COLO829 (cell line): ENCODE measurements around the gene LMBRD1.
"Not testable (repeated sequence)": the region's sequence is repeated elsewhere in the genome, so short reads cannot be mapped to it uniquely, and the experiment has no call there.

Experiments
- DNase-seq: peaks from one replicate; pipeline ENCODE4 v3.0.0; 2012; ENCODE audit warnings: low spot score

LMBRD1 gene

DNA sequence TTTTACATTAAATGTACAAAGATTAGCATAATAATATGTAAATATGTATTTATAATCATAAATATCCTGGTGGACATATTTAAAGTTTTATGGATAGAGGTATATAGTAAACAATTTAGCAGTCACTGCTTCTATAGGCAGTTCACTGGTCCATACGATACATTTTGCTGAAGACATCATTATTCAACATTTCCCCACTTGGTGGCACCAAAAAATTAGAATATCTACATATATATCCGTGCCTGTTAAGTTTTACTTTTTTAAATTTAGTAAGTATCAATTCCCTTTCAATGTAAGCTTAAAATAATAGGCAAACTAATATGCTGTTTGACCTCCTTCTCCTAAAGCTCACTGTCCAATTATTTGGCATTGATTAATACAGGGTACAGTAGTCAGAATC, 64.2 kb downstream of the LMBRD1 start:
- peak; percentile 7 for DNase-seq

DNA sequence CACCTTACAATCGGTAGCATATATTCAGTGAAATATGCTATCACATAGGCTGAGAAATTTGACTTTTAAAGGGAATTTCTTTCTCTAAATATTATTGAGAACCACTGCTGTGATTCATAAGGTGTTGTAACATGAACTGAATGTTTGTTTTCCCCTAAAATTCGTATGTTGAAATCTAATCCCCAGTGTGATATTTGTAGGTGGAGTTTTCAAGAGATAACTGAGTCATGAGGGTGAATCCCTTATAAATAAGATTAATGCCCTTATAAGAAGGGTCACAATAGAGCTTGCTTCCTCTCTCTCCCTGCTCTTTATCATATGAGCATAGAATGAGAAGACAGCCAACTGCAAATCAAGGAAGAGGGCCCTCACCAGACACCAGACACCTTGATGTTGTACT, 64.8 kb downstream of the LMBRD1 start:
- no peak for DNase-seq

DNA sequence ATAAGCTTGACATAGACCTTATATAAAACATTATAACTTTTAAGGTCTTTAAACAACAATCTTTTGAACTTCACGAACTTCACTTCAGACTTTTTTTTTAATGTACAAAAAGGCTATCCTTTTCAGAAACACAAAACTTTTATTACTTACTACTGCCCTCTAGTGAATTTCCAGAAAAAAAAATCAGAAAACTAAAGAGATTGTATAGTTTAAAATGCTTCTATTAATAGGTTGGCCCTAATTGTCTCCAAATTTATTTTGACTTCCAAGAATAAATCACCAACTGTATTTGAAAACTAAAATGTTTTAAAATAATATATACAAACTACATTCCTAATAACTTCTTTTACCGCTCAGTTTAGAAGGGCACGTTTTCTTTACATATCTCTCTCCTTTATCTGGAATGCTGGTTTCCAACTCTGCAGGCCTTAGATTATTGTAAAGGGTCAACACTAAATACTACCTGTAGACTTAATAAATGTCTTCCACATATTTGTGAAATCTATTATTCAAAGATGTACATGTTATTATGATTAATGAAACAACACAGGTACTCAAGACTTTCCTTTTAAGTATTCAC, 66.8 kb downstream of the LMBRD1 start:
- peak; percentile 10 for DNase-seq

DNA sequence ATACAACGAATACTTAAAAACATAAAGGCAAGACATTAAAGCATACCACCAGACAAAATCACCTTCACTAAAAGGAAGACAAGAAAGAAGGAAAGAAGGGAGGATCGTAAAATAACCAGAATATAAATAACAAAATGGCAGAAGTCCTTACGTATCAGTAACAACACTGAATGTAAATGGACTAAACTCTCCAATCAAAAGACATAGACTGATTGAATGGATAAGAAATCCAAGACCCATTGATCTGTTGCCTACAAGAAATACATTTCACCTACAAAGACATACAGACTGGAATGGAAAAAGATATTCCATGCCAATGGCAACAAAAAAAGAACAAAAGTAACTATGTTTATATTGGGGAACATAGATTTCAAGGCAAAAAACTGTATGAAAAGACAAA, 74.1 kb downstream of the LMBRD1 start:
- no peak for DNase-seq

DNA sequence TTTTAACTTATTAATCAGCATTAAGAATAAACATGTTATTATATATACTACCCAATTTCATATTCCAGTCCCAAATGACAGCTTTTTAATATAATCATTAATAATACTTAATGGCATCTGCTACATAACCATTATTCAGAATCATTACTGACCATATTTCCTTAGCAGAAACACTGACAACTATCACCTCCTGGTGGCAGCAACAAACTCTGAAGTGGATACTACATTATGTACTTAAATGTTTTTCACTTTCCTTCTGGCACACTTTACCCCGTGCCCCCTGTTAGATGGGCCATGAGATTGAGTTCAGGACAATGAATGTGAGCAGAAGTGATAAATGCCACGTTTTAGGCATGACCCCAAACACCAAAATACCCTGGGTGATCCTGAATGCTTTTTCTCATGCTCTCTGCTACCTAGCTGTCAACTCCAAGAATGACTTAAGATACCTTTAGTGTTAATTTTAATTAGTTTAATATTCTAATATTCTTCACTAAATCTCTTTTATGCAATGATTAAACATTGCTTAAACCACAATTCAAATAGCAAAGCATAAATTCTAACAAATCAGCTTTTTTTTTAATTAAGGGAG, 77.1 kb downstream of the LMBRD1 start:
- peak; percentile 16 for DNase-seq

DNA sequence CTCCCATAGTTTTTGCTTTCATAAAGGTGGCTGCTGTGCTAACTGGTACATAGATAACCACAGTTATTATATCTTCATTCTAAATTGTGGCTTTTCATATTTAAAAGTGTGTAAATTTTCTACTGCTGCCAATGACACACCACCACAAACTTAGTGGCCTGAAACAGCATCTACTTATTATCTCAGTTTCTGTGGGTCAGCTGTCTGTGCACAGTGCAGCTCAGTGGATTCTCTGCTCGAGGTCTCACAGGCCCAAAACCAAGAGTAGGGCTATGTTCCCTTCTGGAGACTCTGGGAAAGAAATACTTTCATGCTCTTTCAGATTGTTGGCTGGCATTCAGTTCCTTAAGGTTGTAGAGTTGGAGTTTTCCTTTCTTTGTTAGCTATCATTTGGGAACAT, 90.1 kb downstream of the LMBRD1 start:
- no peak for DNase-seq

DNA sequence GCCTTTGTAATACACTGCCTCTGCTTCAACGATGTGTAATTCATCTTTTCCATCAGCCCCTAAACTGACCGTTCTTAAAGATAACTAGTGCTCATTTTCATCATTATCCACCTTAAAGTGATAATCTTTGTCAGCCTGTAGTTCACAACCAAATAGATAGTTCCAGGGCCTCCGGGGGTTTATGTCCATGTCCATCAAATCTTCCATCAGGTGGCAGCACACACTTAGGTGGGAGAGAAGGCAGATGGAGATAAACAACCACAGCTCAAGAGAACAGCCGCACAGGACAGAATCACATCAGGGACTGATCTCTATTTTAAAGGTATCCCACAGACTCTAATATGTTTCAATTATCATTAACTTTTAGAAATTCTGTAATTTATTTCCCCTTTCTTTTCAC, 90.9 kb downstream of the LMBRD1 start:
- no peak for DNase-seq

DNA sequence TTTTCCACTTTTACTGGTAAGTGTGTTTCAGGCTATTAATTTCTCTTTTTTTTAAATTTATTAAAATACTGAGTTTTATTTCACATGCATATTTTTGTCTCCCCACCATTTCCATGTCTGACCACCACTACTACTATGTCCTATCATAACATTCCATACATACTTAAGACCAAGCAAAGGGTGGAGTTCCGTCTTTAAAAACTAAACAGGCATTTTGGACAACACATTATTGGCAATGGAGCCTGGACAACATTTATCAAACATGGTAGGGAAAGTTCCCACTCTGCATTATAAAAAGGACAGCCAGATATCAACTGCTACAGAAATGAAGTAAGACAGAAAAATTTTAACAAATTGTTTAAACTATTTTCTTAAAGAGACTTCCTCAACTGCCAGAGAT, 91.9 kb downstream of the LMBRD1 start:
- DNase-seq: no peak

DNA sequence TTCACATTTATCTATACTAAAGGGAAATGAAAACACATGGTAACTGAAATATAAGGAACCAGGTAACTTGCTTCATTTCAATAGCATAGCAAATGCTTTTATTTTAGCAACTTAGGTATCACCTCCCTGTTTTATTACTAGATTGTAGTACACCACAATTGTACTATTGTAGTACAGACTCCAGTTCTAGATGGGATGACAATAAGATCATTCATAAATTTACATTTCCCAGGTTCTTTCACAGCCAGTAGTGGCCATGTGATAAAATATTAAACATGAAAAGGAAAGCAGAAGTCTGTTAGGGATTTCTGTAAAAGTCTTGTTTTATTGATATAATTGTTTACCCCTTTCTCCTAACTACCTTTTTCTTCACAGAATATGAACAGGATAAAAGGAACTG, 97.2 kb downstream of the LMBRD1 start:
- peak; percentile 4 for DNase-seq

DNA sequence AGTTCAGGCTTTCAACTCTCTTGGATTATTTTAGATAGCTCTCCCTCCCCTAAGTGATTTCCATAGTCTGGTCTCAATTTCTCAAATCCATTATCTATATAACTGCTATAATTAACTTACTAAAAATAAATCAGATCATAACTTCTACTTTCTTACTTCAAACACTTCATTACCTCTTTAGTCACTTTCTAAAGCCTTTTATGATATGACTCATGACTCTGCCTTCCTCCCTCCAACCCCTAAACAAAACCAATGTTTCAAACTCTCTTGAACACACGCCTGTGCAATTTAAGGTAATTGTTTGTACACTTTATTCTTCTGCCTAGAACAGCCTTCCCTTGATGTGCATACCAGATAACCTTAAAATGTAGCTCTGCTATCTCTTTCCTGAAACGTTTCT, 100.5 kb downstream of the LMBRD1 start:
- no peak for DNase-seq

DNA sequence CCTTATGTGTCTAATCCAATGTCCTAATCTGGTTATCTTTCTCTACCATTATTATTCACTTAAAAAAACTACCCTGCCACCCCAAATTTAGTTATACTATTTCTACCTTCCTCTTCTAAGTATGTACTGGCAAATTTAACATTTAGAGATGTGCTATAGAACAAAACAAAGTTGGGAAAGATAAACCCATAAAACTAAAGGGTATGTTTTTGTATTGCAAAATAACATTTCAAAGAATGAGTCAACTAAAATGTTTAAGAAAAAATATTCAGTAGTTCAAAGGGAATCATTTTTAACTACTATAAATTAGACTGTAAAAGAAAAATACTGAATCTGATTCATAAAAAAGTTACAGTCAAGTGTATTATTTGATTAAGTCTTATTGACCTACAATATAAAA, 103.0 kb downstream of the LMBRD1 start:
- DNase-seq: no peak

DNA sequence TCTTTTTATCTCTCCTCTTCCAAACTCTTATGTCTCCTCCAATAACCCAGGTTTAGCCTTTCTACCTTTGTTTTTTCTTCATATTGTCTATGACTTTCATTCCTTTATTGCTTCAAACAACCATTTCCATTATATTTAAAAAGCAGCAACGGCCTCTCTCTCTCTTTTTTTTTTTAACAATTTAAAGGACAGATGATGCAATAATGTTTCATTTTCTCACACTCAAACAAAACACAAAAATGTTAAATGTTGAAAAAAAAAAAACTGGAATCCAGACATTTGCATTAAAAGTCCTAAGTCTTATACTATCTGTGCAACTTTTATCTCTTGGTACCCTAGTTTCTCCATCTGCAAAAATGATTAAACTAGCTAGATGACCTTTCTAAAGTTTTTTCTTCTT, 105.8 kb downstream of the LMBRD1 start:
- DNase-seq: no peak

DNA sequence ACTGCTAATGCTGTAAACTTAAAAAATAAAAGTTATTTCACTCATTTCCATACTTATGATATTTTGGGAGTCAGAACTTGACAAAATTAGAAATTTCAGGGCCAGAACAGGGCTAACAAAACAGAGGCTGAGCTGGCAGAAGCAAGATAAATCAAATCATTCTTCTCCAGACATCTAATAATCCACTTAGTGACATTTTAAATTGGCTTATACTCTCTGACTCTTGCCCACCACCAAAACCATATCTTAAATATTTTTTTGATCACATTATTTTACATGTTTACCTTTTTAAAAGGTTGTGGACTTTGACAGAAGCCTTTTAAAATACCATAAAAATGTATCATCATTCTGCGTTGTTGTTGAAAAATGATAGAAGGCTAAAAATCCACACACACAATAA, 116.5 kb downstream of the LMBRD1 start:
- no peak for DNase-seq

DNA sequence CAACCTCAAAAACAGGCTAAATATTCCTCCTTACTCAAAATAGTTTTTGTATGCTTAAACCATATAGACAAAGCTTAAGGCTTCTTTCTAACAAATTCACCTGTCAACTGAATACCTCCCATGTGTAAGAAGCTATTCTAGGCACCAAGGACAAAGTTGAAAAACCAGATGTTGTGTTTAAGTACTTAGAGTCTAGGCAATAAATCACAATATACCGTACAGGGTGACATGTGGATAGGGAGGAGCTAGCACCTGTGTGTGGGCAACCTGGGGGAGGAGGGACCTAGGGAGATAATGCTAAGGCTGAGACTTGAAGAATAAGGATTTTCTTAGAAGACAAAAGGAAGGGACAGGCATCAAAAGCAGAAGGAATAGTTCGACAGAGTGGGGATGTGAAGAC, 123.5 kb downstream of the LMBRD1 start:
- DNase-seq: no peak

DNA sequence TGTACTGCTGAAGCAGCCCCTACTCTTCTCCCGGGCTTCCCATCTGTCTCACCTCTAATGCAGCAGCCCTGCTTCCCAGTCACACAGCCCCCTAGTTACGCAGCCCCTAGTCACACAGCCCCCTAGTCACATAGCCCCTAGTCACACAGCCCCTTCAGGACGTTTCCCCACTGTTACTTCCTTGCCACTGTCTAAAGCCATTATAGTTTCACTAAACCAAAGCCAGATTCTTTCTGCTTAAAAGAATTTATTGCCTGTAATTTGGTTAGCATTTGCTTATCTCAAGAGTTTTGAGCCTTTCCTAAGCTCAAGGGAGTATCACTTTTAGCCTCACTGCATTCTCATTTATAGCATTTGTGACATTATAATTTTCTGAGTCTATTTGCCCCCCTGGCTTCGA, 127.9 kb downstream of the LMBRD1 start:
- DNase-seq: no peak

DNA sequence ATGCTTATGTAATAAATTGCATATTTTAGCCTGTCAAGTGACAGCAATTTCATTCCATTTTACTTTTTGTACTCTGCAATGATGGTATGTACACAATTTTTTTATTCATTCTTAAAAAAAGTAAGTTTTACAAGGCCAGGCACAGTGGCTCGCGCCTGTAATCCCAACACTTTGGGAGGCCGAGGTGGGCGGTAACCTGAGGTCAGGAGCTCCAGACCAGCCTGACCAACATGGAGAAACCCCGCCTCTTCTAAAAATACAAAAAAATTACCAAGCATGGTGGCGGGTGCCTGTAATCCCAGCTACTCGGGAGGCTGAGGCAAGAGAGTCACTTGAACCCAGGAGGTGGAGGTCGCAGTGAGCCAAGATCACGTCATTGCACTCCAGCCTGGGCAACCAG, 130.0 kb downstream of the LMBRD1 start:
- DNase-seq: not testable (repeated sequence)

DNA sequence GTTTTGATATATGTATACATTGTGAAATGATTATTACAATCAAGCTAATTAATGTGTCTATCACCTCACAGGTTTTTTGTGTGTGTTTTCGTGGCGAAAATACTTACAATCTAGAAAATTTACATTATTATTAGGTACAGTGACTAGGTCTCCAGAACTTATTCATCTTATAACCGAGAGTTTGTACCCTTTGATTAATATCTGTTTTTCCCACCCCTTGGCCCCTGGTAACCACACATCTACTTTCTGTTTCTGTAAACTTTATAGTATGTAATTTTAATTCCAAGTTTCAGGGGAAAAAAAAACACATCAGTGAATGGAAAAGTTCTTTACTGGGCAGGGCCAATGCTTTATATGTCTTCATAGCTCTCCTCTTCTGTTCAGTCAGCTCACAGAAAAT, 131.4 kb downstream of the LMBRD1 start:
- no peak for DNase-seq

DNA sequence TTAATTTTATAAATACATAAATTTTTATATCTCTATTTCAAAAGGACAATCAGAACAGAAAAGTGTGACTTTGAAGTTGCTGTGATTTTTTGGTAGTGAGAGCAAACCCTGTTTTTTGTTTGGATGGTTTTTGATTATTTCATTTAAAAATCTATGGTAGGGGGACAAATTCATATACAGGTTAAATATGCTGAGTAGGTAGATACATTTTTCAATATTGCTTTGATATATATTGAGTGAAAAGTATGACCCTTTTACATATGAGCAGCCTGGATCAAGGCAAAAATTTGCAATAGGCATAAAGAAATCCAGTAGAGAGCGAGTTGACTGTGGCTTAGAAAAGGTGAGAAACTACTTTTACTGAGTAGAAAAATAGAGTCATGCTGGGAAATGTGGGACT, 132.3 kb downstream of the LMBRD1 start:
- DNase-seq: no peak

DNA sequence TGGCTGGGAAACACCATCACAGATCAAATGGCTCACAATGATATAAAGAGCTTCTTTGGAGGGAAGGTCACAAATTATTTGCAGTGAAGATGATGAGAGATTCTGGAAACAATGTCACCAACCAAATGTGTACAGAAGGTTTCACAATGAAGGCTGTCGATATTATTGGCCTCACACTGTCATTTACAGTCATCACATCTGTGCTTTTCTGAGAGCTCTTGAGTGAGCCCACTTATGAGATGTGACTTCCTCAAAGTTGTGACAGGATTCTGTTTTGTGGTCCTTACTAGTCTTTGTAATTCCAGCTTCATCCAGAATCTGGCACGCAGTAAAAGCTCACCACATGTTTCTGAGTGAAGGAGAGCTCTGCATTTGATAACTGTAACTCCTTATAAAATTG, 133.6 kb downstream of the LMBRD1 start:
- no peak for DNase-seq

DNA sequence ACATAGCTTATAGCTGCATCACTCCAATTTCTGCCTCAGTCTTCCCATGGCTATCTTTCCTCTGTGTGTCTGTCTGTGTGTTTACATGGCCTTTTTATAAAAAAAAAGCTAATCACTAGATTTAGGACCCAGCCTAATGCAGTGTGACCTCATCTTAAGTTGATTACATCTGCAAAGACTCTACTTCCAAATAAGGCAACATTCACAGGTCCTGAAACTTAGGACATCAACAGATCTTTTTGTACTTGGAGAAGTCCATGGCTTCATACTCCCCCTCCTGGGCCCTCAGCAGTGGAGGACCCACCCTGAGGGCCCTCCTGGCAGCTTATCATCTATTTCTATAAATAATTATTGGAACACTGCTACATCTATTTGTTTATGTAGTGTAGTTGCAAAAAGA, 146.1 kb downstream of the LMBRD1 start:
- DNase-seq: no peak

DNA sequence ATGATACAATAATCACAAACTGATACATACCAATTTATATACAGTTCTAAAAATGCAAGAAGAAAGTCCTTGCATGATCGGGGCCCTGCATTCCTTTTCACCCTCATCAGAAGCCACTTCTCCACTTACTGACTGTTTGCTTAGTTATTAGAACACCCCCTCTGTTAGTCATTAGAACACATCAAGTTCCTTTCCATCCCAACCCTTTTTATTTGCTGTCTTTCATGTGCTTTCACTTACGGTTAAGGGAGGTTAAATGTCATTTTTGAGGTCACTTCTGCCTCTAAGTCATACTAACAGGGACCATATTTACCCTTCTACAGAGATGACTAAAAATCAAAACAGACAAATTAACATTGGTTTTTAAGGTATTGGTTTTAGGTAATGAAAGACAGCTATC, 149.1 kb downstream of the LMBRD1 start:
- DNase-seq: no peak

DNA sequence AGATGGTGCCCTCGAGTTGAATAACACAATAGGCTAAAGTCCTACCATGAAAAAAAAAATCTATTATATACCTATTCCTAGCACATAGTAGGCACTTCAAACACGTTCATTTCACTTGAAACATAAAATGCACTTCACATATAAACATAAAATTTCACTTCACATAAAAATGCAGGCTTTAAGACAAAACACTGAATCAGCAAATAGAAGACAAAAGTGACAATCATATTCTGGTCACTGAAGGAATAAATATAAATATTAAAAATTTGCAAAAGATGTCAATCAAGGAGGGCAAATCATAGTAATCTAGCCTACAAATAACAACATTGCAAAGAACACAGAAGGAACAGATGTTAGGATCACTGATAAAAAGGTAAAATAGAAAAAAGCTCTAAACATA, 153.1 kb downstream of the LMBRD1 start:
- DNase-seq: no peak

DNA sequence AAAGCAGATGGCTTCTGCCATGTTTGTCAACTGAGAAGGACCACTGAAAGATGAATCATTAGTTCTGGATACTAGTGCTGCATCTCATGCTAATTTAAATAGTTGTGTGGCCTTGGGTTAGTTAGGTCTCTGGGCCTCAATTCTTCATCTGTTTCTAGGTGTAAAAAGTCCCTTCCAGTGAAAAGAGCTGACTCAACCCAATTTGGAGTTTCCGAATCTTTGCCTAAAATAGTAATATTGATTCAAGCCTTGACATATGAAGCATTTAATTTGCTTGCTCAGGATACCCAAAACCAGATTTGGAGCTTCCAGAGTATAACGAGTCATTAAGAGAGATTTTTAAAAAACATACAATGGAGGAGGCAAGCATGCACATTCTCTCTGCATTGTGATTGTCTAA, 163.9 kb downstream of the LMBRD1 start:
- no peak for DNase-seq

DNA sequence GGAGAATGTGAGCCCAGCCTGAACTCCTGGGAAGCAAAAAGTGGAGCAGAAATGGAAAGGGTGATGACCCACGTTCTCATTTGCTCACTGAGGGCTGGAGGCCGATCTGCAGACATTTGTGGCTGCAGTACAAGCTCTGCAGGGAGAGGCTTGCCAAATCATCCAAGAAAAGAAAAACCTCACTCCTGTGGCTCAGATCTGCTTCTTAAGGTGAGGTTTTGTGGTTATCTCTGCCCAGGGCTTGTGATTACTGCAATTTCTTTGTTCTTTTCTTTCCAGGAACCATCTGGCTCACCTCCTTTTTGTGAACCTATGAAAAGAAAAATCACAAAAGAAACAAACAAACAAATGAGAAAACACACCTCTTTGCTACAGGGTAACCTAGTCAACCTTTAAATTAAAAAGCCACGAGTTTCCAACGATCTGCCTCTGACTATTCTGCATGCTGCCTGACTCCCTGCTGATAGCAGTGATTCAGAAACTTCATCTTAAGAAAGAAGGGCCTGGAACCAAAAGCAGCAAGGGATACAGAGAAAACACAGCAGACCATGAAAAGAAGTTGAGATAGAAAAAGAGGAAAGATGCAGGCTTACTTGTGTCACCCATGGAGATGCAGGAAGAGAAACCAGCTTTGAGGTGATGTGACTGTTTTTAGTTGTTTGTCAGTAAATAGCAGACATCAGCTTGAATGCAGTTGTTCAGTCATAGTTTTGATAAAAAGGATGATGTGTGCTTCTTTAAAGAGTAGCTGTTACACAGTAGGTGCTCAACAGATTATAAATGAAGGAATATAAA, 165.1 kb downstream of the LMBRD1 start:
- DNase-seq: no peak
